HL-60 (cell line): ENCODE results near the gene PTPRD.

ENCODE experiments used
- DNase-seq, 2 experiments: peaks; one replicate each; pipeline ENCODE4 v3.0.0-alpha.2; 2010 to 2020; ENCODE audit warnings: low read depth in 1 of 2, low spot score in 1 of 2
- H3K27ac ChIP-seq: fragments of 250-450 bp; sonication (Bioruptor Pico); replicated peaks from 2 replicates; pipeline ENCODE4 v1.5.1; 2020; ENCODE audit warnings: mild to moderate bottlenecking, moderate library complexity
- H3K27me3 ChIP-seq: fragments of 250-450 bp; sonication (Bioruptor Pico); 2 replicates; pipeline ENCODE4 v1.5.1; 2021; ENCODE audit warnings: mild to moderate bottlenecking, moderate library complexity; ENCODE audit not compliant: insufficient read depth, poor library complexity, severe bottlenecking
- H3K4me3 ChIP-seq: replicated peaks from 2 replicates; pipeline ENCODE4 v1.5.1; 2011; ENCODE audit warnings: mild to moderate bottlenecking, control low read depth, low read length; ENCODE audit not compliant: insufficient read depth
- GABPA ChIP-seq: IDR thresholded peaks from 2 replicates; pipeline ENCODE4 v1.6.1; 2012; ENCODE audit warnings: low read depth
- POLR2AphosphoS5 ChIP-seq: IDR thresholded peaks from 2 replicates; pipeline ENCODE4 v1.6.1; 2012; ENCODE audit warnings: low read depth
- SPI1 ChIP-seq: IDR thresholded peaks from 2 replicates; pipeline ENCODE4 v1.6.1; 2012; ENCODE audit warnings: low read depth, mild to moderate bottlenecking, borderline replicate concordance
- TF ChIP-seq, protein P1 (sequence below): IDR thresholded peaks from one replicate; pipeline ENCODE4 v1.5.1; 2011; ENCODE audit warnings: low read length, control low read depth, inconsistent platforms; ENCODE audit not compliant: insufficient read depth
- TF ChIP-seq, protein P2 (sequence below): IDR thresholded peaks from 2 replicates; pipeline ENCODE4 v1.6.1; 2012; ENCODE audit warnings: low read depth; ENCODE audit not compliant: insufficient replicate concordance

PTPRD gene

DNA sequence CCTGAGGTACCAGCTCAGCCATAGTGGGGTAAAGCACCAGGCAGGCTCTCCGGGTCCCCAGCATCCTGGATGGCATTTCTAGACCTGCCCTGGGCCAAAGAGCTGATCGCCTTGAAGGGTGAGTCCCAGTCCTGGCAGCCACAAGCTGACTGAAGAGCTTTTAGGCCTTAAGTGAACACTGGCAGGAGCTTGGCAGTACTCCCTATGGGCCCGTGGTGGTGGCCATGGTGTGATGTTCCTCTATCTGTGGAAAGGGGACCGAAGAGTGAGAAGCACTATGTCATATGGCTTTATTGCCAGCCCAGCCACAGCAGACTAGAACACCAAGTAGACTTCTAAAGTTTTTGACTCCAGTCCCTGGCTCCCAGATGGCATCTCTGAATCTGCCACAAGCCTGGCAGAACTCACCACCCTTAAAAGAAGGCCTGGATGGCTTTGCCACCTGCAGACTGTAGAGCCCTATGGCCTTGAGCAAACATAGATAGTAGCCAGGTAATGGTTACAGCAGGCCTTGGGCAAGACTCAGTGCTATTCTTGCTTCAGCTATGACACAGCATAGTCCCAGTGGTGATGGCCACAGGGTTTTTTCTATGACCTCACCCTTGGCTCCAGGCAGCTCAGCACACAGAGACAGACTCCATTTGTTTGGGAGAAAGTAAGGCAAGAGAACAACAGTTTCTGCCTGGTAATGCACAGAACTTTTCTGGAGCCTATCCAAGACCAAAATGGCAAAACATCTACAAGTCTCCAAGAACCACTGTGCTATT, 2011.7 kb downstream of the PTPRD start:
- Histone ChIP-seq H3K27me3 (no peaks in the 10 kb centered on the region), H3K4me3 (no peak overlapping the region), H3K27ac (no peak overlapping the region)
- no peak for DNase-seq
- TF ChIP-seq POLR2AphosphoS5 (no peak), GABPA (no peak)

DNA sequence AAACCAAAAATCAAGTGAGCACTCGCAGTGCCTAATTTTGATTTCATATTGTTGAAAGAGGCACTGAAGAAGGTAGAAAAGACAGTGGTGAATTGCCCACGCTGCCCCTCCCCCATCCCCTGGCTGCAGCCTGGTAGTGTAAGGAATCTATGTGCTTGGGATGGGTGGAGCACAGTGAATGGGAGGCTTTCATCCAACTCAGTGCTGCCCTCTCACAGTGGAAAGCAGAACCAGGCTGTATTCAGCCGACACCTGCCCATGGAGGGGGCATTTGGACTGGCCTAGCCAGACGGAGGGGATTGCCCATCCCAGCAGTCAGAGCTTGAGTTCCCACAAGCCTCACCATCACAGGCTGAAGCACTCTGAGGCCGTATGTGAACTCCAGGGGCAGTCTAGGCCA, 2012.9 kb downstream of the PTPRD start:
- Histone ChIP-seq H3K4me3 (no peak overlapping the region), H3K27ac (no peak overlapping the region), H3K27me3 (no peaks in the 10 kb centered on the region)
- DNase-seq, result no peak
- TF ChIP-seq, protein P1, sequence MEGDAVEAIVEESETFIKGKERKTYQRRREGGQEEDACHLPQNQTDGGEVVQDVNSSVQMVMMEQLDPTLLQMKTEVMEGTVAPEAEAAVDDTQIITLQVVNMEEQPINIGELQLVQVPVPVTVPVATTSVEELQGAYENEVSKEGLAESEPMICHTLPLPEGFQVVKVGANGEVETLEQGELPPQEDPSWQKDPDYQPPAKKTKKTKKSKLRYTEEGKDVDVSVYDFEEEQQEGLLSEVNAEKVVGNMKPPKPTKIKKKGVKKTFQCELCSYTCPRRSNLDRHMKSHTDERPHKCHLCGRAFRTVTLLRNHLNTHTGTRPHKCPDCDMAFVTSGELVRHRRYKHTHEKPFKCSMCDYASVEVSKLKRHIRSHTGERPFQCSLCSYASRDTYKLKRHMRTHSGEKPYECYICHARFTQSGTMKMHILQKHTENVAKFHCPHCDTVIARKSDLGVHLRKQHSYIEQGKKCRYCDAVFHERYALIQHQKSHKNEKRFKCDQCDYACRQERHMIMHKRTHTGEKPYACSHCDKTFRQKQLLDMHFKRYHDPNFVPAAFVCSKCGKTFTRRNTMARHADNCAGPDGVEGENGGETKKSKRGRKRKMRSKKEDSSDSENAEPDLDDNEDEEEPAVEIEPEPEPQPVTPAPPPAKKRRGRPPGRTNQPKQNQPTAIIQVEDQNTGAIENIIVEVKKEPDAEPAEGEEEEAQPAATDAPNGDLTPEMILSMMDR, result no peak
- no peak for TF ChIP-seq SPI1
- no peak for TF ChIP-seq GABPA
- no peak for TF ChIP-seq POLR2AphosphoS5
- TF ChIP-seq, protein P2, sequence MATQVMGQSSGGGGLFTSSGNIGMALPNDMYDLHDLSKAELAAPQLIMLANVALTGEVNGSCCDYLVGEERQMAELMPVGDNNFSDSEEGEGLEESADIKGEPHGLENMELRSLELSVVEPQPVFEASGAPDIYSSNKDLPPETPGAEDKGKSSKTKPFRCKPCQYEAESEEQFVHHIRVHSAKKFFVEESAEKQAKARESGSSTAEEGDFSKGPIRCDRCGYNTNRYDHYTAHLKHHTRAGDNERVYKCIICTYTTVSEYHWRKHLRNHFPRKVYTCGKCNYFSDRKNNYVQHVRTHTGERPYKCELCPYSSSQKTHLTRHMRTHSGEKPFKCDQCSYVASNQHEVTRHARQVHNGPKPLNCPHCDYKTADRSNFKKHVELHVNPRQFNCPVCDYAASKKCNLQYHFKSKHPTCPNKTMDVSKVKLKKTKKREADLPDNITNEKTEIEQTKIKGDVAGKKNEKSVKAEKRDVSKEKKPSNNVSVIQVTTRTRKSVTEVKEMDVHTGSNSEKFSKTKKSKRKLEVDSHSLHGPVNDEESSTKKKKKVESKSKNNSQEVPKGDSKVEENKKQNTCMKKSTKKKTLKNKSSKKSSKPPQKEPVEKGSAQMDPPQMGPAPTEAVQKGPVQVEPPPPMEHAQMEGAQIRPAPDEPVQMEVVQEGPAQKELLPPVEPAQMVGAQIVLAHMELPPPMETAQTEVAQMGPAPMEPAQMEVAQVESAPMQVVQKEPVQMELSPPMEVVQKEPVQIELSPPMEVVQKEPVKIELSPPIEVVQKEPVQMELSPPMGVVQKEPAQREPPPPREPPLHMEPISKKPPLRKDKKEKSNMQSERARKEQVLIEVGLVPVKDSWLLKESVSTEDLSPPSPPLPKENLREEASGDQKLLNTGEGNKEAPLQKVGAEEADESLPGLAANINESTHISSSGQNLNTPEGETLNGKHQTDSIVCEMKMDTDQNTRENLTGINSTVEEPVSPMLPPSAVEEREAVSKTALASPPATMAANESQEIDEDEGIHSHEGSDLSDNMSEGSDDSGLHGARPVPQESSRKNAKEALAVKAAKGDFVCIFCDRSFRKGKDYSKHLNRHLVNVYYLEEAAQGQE, result no peak

DNA sequence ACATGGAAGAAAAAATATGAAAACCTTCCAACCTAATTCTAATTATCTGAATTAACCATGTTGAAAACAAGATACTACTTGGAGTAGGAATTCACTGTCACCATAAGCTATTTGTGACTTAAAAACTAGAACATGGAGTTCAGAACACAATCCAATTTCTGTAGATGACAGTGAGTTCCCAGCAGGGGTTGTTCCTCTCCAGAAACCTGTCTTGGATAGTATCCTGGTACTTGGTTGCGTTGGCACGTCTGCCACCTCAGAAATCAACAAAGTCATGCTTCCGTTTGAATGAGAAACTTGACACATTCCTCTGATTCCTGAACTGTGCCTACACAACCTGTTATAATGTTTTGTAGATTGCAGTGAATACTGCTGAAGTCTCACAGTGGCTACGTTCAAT, 2023.3 kb downstream of the PTPRD start:
- DNase-seq, result no peak
- H3K27me3 ChIP-seq, result no peaks in the 10 kb centered on the region
- H3K27ac ChIP-seq, result no peak overlapping the region
- no peak overlapping the region for H3K4me3 ChIP-seq
- TF ChIP-seq SPI1 (no peak), GABPA (no peak), POLR2AphosphoS5 (no peak)
- TF ChIP-seq, protein P2, result no peak

DNA sequence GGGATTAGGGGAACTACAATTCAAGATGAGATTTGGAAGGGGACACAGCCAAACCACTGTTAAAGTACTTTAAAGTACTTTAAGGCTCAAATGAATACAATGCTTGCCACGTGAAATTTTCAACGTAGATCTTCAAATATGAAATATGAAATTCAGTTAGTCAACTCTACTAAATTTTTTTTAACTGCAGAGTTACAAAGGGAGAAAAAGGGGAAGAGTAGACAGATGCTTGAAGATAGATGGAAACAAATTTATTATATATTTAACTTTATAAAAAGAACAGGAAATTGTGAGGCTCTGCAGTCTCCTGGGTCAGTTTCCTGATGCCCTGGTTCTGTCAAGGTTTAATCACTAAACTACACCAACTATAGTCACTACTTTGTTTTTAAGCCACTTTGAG, 2027.8 kb downstream of the PTPRD start:
- DNase-seq, result no peak
- no peak overlapping the region for H3K4me3 ChIP-seq
- no peaks in the 10 kb centered on the region for H3K27me3 ChIP-seq
- TF ChIP-seq GABPA (no peak), POLR2AphosphoS5 (no peak), SPI1 (no peak)
- TF ChIP-seq, protein P1, result no peak
- TF ChIP-seq, protein P2, result no peak
- H3K27ac ChIP-seq, result no peak overlapping the region
